ENCODE results near the gene SPAG9. TPM values are rescaled to one million over a fixed set of nuclear protein-coding genes. Genes with fewer than 3 reads are reported as not detected.

Gene SPAG9
- total RNA-seq, 1 donor from 2014 or later, result 99.6 TPM

DNA sequence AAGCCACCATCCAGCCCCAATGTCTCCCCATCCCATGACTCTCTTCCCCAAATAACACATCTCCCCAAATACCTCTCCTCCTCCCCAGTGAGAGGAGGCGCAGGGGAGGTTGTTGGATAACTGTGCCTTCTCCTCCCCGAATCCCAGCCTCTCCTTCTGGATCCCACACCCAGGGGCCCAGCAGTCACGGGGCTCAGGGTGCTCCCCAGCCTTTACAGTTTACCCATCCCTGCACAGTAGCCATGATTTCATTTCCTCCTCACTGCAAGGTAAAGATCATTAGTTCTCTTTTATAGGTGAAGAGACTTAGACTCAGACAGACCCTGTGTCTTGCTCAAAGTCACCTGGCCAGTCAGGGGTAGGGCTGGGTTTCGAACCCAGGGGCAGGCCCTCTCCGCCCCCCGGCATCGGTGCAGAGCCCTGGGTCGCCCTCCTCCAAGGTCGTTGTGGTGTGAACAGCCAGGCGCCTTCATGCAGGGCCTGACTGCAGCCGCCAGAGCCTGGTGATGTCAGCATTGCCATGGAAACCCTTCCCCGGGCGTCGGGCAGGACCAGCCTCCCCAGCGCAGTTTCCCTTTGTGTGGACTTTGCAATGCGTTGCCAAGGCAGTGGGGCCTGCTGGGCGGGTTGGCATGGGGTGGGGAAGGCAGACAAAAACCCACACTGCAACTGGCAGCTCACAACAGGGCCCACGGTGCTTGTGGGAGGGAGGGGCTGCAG lies 201.2 kb downstream of the SPAG9 start:
- peak; percentile 93 for DNase-seq (ENCODE audit: low spot score)

GRCh38 chr17:50918933-50919296 lies 201.8 kb downstream of the SPAG9 start:
- DNase-seq (ENCODE audit: low spot score), result no peak

- DNase-seq (ENCODE audit: low spot score), result no peak
Observed at GRCh38 chr17:50918071-50918932, 202.4 kb downstream of the SPAG9 start.

GRCh38 chr17:50917418-50917743 lies 203.3 kb downstream of the SPAG9 start:
- no peak for DNase-seq (ENCODE audit: low spot score)

- DNase-seq (ENCODE audit: low spot score), result no peak
Observed at GRCh38 chr17:50916708-50917417, 203.8 kb downstream of the SPAG9 start.

DNA sequence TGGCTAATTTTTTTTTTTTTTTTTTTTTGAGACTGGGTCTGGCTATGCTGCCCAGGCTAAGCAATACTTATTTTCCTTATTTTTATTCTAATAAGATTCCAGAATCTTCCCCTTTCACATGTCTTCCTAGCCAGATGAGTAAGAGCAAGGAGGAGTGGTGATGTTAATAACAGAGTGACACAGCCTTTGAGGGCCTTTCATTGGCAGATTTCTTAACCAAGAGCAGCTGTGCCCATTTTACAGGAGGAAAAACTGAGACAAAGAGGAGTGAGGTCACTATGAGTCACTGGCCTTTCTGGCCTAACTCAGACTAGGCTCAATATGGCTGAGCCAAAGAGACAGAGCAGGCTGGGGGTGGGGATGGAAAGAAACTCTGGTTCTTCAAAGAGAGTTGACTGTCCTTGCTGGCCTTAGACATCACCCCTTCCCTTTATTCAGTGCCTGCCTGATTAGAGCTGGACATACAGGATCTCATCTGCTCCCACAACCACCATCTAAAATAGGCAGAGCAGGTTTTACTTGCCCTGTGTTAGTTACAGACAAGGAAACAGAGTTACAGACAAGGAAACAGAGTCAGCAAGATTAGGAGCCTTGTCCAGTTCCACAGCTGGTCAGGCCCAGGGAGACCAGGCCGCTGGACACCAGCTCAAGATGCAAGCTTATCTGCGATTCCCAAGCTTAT lies 204.5 kb downstream of the SPAG9 start:
- no peak for DNase-seq (ENCODE audit: low spot score)

GRCh38 chr17:50914505-50915063 lies 206.1 kb downstream of the SPAG9 start:
- no peak for DNase-seq (ENCODE audit: low spot score)

DNA sequence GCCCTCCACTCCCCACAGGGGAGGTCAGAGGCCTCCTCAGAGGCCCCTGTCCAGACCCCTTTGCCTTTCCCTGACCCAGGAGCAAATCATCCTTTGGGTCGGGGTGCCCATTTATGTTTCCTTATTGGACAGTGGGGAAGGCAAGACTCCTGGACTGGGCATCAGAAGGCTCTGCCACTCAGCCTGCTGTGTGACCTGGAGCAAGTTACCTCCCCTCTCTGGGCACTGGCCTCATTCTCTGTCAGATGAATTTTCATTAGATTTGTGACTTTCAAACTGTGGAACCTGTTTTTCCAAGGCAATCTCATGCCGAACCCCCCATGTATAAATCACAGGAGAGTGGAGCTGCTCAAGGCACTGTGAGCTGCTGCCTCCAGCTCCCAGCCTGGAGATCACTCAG lies 207.5 kb downstream of the SPAG9 start:
- no peak for DNase-seq (ENCODE audit: low spot score)

Other genes with a start within 250 kb of the SPAG9 start
- gene NME1, start 32.7 kb upstream of the SPAG9 start, total RNA-seq, result 118 TPM
- 508 TPM for gene NME2, start 45.5 kb upstream of the SPAG9 start, total RNA-seq
- gene MBTD1, start 139.2 kb upstream of the SPAG9 start, total RNA-seq, result 9.3 TPM
- 21.5 TPM for gene UTP18, start 139.7 kb upstream of the SPAG9 start, total RNA-seq